GM19099 (cell line): Measurements from ENCODE around the gene TOGARAM2.

ENCODE experiments used
- POLR2A ChIP-seq: IDR thresholded peaks from 3 replicates; pipeline ENCODE4 v1.6.1; 2011; ENCODE audit warnings: low read depth; ENCODE audit not compliant: insufficient read length; ENCODE audit errors: extremely low read depth

The TOGARAM2 gene

GRCh38 chr2:29006092-29006979, 25.2 kb downstream of the TOGARAM2 start:
- no peak for TF ChIP-seq POLR2A

- TF ChIP-seq POLR2A = no peak
Measured at GRCh38 chr2:29006980-29007301, 25.8 kb downstream of the TOGARAM2 start.

- no peak for TF ChIP-seq POLR2A
Measured at GRCh38 chr2:29009270-29009669, 28.2 kb downstream of the TOGARAM2 start.

GRCh38 chr2:29009711-29010677, 28.9 kb downstream of the TOGARAM2 start:
- TF ChIP-seq POLR2A = no peak

- TF ChIP-seq POLR2A = no peak
Measured at GRCh38 chr2:29010946-29011345, 29.8 kb downstream of the TOGARAM2 start.

- TF ChIP-seq POLR2A = no peak
Measured at GRCh38 chr2:29011418-29012060, 30.4 kb downstream of the TOGARAM2 start.

GRCh38 chr2:29012211-29012681, 31.1 kb downstream of the TOGARAM2 start:
- no peak for TF ChIP-seq POLR2A

GRCh38 chr2:29013057-29013780, 32.1 kb downstream of the TOGARAM2 start:
- no peak for TF ChIP-seq POLR2A

- no peak for TF ChIP-seq POLR2A
Measured at GRCh38 chr2:29014331-29014730, 33.2 kb downstream of the TOGARAM2 start.

GRCh38 chr2:29014811-29015421, 33.8 kb downstream of the TOGARAM2 start:
- TF ChIP-seq POLR2A = no peak

- TF ChIP-seq POLR2A = no peak
Measured at GRCh38 chr2:29015701-29016470, 34.8 kb downstream of the TOGARAM2 start.

- no peak for TF ChIP-seq POLR2A
Measured at GRCh38 chr2:29016504-29016903, 35.4 kb downstream of the TOGARAM2 start.

- no peak for TF ChIP-seq POLR2A
Measured at GRCh38 chr2:29017716-29018435, 36.8 kb downstream of the TOGARAM2 start.
